Spleen (tissue), 11 donors: ENCODE results near the gene CDC5L. TPM values are rescaled to one million over a fixed set of nuclear protein-coding genes. Genes with fewer than 3 reads are reported as not detected.

Source experiments
- DNase-seq: peaks from one replicate; pipeline ENCODE4 v3.0.0-alpha.2; 2020
- H3K27ac ChIP-seq, 8 donors: fragments of 200-600 bp; sonication (generic) in 7 of 8; 1 replicate in 4 of 8; 2 replicates in 4 of 8; pipeline versions ENCODE4 v1.5.0 to v1.8.0; 2016 to 2021; ENCODE audit warnings: inconsistent platforms in 4 of 8, mild to moderate bottlenecking in 4 of 8, moderate library complexity in 1 of 8
- H3K27me3 ChIP-seq, 7 donors: fragments of 200-600 bp; sonication (generic) in 6 of 7; replicated peaks in 1 of 7; 1 replicate in 4 of 7; 2 replicates in 3 of 7; pipeline versions ENCODE4 v1.5.0 to v1.8.0; 2016 to 2021; ENCODE audit warnings: inconsistent platforms in 3 of 7, mild to moderate bottlenecking in 1 of 7
- H3K36me3 ChIP-seq, 6 donors: fragments of 200-600 bp; sonication (generic) in 5 of 6; 1 replicate in 4 of 6; 2 replicates in 2 of 6; pipeline versions ENCODE4 v1.5.0 to v1.8.0; 2016 to 2021; ENCODE audit warnings: inconsistent platforms in 2 of 6
- H3K4me1 ChIP-seq, 6 donors: fragments of 200-600 bp; sonication (generic) in 5 of 6; 1 replicate in 3 of 6; 2 replicates in 3 of 6; pipeline versions ENCODE4 v1.5.0 to v1.8.0; 2016 to 2021; ENCODE audit warnings: inconsistent platforms in 3 of 6
- H3K4me3 ChIP-seq, 8 donors: fragments of 200-600 bp; sonication (generic) in 7 of 8; 1 replicate in 4 of 8; 2 replicates in 4 of 8; pipeline versions ENCODE4 v1.5.0 to v1.8.0; 2016 to 2021; ENCODE audit warnings: inconsistent platforms in 4 of 8, mild to moderate bottlenecking in 4 of 8, moderate library complexity in 2 of 8
- H3K9me3 ChIP-seq, 8 donors: fragments of 200-600 bp; sonication (generic) in 7 of 8; 1 replicate in 4 of 8; 2 replicates in 4 of 8; pipeline versions ENCODE4 v1.5.0 to v1.8.0; 2016 to 2021; ENCODE audit warnings: inconsistent platforms in 4 of 8
- CTCF ChIP-seq, 11 experiments: fragments of 200-600 bp in 7 of 11; fragments of 450-650 bp in 4 of 11; sonication (generic) in 4 of 11; IDR thresholded peaks in 8 of 11; conservative IDR thresholded peaks in 3 of 11; 1 replicate in 7 of 11; 2 replicates in 4 of 11; pipeline versions ENCODE4 v1.4.0 to v1.8.0; 2016 to 2021; ENCODE audit warnings: antibody characterized with exemption in 11 of 11, inconsistent platforms in 4 of 11, mild to moderate bottlenecking in 1 of 11
- POLR2A ChIP-seq, 3 donors: fragments of 450-650 bp; IDR thresholded peaks; one replicate each; pipeline ENCODE4 v1.5.1; 2017; ENCODE audit warnings: antibody characterized with exemption in 3 of 3, mild to moderate bottlenecking in 1 of 3
- POLR2AphosphoS5 ChIP-seq, 3 donors: sonication (generic); formaldehyde crosslinking; IDR thresholded peaks; one replicate each; pipeline ENCODE4 v1.5.1; 2017; ENCODE audit warnings: antibody characterized with exemption in 3 of 3
- WGBS, 5 donors: extraction: QIAGEN DNeasy Blood & Tissue Kit in 3 of 5; methylation state at CpG; one replicate each; pipeline versions ENCODE4 v1.1.5 to v1.1.7; 2013 to 2018; 5-methylcytosine and 5-hydroxymethylcytosine counted together
- intact Hi-C: fragments of 100-400 bp; cut with DNase I; formaldehyde crosslinking; loops from one replicate; pipeline ENCODE4 v1.15.0; 2023; ENCODE audit warnings: low total_unique reads
- polyA plus RNA-seq, 3 donors: library from polyadenylated mRNA; stranded (reverse); fragments of 200-250 nt; gene quantifications; one replicate each; pipeline ENCODE4 v1.2.1, GENCODE V29; 2013
- total RNA-seq, 7 donors: library from RNA; depleted of rRNA in 3 of 7; stranded (reverse); fragments of >200 nt in 3 of 7; fragmentation: NEBNext Ultra II Directional in 4 of 7; extraction: Animal tissue kit (Norgen Biotek cat#: 25700) in 4 of 7; gene quantifications; one replicate each; pipeline versions ENCODE4 v1.1.0 to v1.2.1, GENCODE V29; 2016 to 2021
- donor health status: healthy with polysubstance abuse.
- donor health status: DM: no; HTN: no; CAD: no; lungs with moderate emphysema.
- donor health status: DM: no; HTN: no; CAD: no.
- donor health status: Bipolar disorder and iron deficiency.
- donor health status: healthy.
- donor health status: DM: no; HTN: no; CAD: no.
- donor health status: DM: yes; HTN: yes; CAD: no.

CDC5L gene
- total and polyA plus RNA-seq, 10 donors, result 5.3 to 20.3 (median 18.1) TPM

GRCh38 chr6:44363377-44363926 is 24.1 kb upstream of the CDC5L start:
- Histone ChIP-seq H3K4me3 (no peak overlapping the region), H3K27ac (no peak overlapping the region), H3K4me1 (no peaks in the 10 kb centered on the region), H3K27me3 (peaks cover 0 to 8% (median 0%) of the 10 kb centered on the region in 7 donors), H3K9me3 (no peaks in the 10 kb centered on the region), H3K36me3 (no peaks in the 10 kb centered on the region)
- intact Hi-C loops, result no loop called here
- TF ChIP-seq CTCF (IDR thresholded peaks at IDR 0.05 in 8 of 11, conservative IDR thresholded peaks at IDR 0.05 in 3 of 11) (no peak), POLR2A (IDR thresholded peaks at IDR 0.05) (no peak), POLR2AphosphoS5 (IDR thresholded peaks at IDR 0.05) (no peak)
- DNase-seq, result no peak
- WGBS, 5 donors, result 92 to 100% (median 95%) methylated on average over 3 of the region's 3 CpGs

GRCh38 chr6:44366781-44367180 is 20.7 kb upstream of the CDC5L start:
- 93 to 100% (median 95%) methylated on average over 3 of the region's 3 CpGs for WGBS, 5 donors
- intact Hi-C loops, result no loop called here
- Histone ChIP-seq H3K36me3 (no peaks in the 10 kb centered on the region), H3K27ac (no peak overlapping the region), H3K4me1 (no peaks in the 10 kb centered on the region), H3K27me3 (peaks cover 0 to 14% (median 0%) of the 10 kb centered on the region in 7 donors), H3K4me3 (no peak overlapping the region), H3K9me3 (no peaks in the 10 kb centered on the region)
- TF ChIP-seq POLR2AphosphoS5 (IDR thresholded peaks at IDR 0.05) (no peak), CTCF (IDR thresholded peaks at IDR 0.05 in 8 of 11, conservative IDR thresholded peaks at IDR 0.05 in 3 of 11) (no peak), POLR2A (IDR thresholded peaks at IDR 0.05) (no peak)
- no peak for DNase-seq

GRCh38 chr6:44367681-44368080 is 19.8 kb upstream of the CDC5L start:
- WGBS, 5 donors, result 8 to 30% (median 19%) methylated on average over 2 of the region's 2 CpGs
- Histone ChIP-seq H3K27ac (no peak overlapping the region), H3K4me3 (no peak overlapping the region), H3K4me1 (no peaks in the 10 kb centered on the region), H3K36me3 (no peaks in the 10 kb centered on the region), H3K27me3 (peaks cover 0 to 14% (median 0%) of the 10 kb centered on the region in 7 donors), H3K9me3 (no peaks in the 10 kb centered on the region)
- TF ChIP-seq POLR2A (IDR thresholded peaks at IDR 0.05), result no peak
- TF ChIP-seq POLR2AphosphoS5 (IDR thresholded peaks at IDR 0.05), result no peak
- TF ChIP-seq CTCF (IDR thresholded peaks at IDR 0.05 in 8 of 11, conservative IDR thresholded peaks at IDR 0.05 in 3 of 11), result no peak
- intact Hi-C loops, result no loop called here
- no peak for DNase-seq

GRCh38 chr6:44373051-44373450 is 14.5 kb upstream of the CDC5L start:
- Histone ChIP-seq H3K4me1 (no peaks in the 10 kb centered on the region), H3K9me3 (no peaks in the 10 kb centered on the region), H3K36me3 (no peaks in the 10 kb centered on the region), H3K27me3 (peaks cover 0 to 22% (median 0%) of the 10 kb centered on the region in 7 donors), H3K27ac (no peak overlapping the region), H3K4me3 (no peak overlapping the region)
- 62 to 95% (median 81%) methylated on average over 3 of the region's 3 CpGs for WGBS, 5 donors
- DNase-seq, result no peak
- TF ChIP-seq POLR2AphosphoS5 (IDR thresholded peaks at IDR 0.05), result no peak
- no peak for TF ChIP-seq POLR2A (IDR thresholded peaks at IDR 0.05)
- no peak for TF ChIP-seq CTCF (IDR thresholded peaks at IDR 0.05 in 8 of 11, conservative IDR thresholded peaks at IDR 0.05 in 3 of 11)
- intact Hi-C loops, result no loop called here
